ENCODE measurements around the gene HOXA3. TPM values are rescaled to one million over a fixed set of nuclear protein-coding genes. Genes with fewer than 3 reads are reported as not detected.

HOXA3 gene
- polyA plus RNA-seq, 1 of the 3 experiments (the other 2 are of a cell fraction), result 0.15 TPM

DNA sequence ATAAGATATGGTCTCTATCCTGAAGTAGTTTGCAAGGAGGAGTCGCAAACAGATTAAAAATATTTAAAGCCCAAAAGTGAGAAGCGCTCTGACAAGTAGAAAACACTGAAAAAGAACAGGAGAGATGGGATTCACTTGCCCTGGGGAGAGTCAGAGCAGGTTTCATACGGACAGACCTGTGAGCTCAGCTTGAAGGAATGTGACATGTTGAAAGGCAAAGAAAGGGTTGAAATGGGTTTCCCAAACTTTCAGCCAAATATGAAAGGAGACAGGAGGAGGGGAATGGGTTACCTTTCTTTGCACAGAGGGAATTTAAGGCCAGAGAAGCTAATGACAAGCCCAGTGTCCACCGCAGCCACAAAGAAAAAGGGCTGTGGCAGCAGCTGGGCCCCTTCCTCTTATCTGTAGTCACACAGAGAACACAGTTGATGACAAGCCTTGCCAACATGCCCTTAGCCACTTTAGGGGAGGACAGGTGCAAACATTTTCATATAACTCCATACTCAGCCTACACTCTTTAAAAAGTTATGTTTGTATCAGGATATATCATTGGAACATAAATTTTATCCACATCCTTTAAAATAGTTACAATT is 71.4 kb downstream of the HOXA3 start:
- Histone ChIP-seq H3K4me3 (ENCODE audit: low read depth in 2 of 2, low read length in 1 of 2) (no peak overlapping the region), H3K9me3 (no peaks in the 10 kb centered on the region), H3K9ac (no peak overlapping the region), H3K4me2 (no peak overlapping the region), H3K79me2 (ENCODE audit: insufficient read depth) (no peaks in the 10 kb centered on the region), H3K9me2 (0 out of 2 replicates have a peak, but pooled peaks cover 4% of the 10 kb centered on the region), H3K27me3 (ENCODE audit: insufficient read depth) (peaks cover 17% of the 10 kb centered on the region; the same call in 1 of the 2 replicates), H3K4me1 (ENCODE audit: control insufficient read depth in 1 of 2, insufficient read depth in 2 of 2, low read depth in 1 of 2, low read length in 1 of 2) (no peaks in the 10 kb centered on the region), H3K36me3 (replicated peaks in 1 of 2; ENCODE audit: control insufficient read depth in 1 of 2, insufficient read depth in 2 of 2, low read length in 1 of 2) (no peaks in the 10 kb centered on the region), H3F3A (replicated peaks; ENCODE audit: insufficient read depth) (no peaks in the 10 kb centered on the region), H3K27ac (ENCODE audit: low read depth in 2 of 2, low read length in 1 of 2) (no peak overlapping the region), H4K20me1 (ENCODE audit: insufficient read depth) (no peaks in the 10 kb centered on the region), H2AFZ (ENCODE audit: low read depth) (no peak overlapping the region)
- 12% methylated on average over 4 of the region's 4 CpGs for WGBS (ENCODE audit: low lambda C conversion rate)
- CTCF ChIA-PET, result no interaction called here
- no peak for TF ChIP-seq NFIC (IDR thresholded peaks at IDR 0.05; ENCODE audit: borderline replicate concordance)
- TF ChIP-seq TAF1 (IDR thresholded peaks at IDR 0.05; ENCODE audit: borderline replicate concordance, low read depth, low read length), result no peak
- TF ChIP-seq, protein P1, sequence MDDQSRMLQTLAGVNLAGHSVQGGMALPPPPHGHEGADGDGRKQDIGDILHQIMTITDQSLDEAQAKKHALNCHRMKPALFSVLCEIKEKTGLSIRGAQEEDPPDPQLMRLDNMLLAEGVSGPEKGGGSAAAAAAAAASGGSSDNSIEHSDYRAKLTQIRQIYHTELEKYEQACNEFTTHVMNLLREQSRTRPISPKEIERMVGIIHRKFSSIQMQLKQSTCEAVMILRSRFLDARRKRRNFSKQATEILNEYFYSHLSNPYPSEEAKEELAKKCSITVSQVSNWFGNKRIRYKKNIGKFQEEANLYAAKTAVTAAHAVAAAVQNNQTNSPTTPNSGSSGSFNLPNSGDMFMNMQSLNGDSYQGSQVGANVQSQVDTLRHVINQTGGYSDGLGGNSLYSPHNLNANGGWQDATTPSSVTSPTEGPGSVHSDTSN (IDR thresholded peaks at IDR 0.05), result no peak
- TF ChIP-seq TEAD4 (IDR thresholded peaks at IDR 0.05; ENCODE audit: borderline replicate concordance, insufficient read depth), result no peak
- no peak for TF ChIP-seq RFX5 (IDR thresholded peaks at IDR 0.05; ENCODE audit: low read length)
- TF ChIP-seq, protein P2, sequence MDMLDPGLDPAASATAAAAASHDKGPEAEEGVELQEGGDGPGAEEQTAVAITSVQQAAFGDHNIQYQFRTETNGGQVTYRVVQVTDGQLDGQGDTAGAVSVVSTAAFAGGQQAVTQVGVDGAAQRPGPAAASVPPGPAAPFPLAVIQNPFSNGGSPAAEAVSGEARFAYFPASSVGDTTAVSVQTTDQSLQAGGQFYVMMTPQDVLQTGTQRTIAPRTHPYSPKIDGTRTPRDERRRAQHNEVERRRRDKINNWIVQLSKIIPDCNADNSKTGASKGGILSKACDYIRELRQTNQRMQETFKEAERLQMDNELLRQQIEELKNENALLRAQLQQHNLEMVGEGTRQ (IDR thresholded peaks at IDR 0.05; ENCODE audit: borderline replicate concordance, low read depth, low read length), result no peak
- TF ChIP-seq NRF1 (IDR thresholded peaks at IDR 0.05; ENCODE audit: low read depth, low read length), result no peak
- TF ChIP-seq SMC3 (IDR thresholded peaks at IDR 0.05; ENCODE audit: low read depth, low read length), result no peak
- TF ChIP-seq, protein P3, sequence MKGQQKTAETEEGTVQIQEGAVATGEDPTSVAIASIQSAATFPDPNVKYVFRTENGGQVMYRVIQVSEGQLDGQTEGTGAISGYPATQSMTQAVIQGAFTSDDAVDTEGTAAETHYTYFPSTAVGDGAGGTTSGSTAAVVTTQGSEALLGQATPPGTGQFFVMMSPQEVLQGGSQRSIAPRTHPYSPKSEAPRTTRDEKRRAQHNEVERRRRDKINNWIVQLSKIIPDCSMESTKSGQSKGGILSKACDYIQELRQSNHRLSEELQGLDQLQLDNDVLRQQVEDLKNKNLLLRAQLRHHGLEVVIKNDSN (IDR thresholded peaks at IDR 0.05; ENCODE audit: borderline replicate concordance, low read depth), result no peak
- POLR2A ChIA-PET, result no interaction called here
- no peak for DNase-seq

DNA sequence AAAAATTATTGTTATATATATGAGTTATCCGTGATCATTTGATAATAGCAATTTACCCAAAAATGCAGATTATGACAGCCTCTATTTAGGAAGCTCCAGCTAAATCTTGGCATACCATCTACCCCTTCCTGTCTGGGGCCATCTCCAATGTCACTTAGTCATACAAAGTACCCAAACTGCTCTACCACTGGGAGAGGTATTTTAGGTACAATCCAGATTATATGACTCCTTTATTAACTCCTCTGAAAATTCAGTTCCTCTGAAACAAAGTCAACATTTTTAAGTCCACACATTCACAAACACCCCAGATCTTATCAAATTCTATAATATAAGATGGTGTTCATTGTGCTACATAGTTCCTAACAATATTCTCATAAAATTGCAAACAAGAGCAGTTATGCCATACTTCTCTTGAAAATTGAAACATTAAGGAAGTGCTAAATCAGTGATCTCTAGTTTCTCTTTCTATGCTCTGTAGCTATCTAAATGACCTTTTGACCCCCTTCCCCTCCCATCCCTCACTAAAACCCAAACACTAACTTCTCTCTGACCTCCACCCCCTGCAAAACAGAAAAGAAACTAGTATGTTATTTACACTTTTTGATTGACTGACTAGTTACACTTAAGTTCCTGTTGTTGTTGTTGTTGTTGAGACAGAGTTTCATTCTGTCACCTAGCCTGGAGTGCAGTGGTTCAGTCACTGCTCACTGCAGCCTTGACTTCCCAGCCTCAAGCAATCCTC is 73.0 kb downstream of the HOXA3 start:
- Histone ChIP-seq H3K9me2 (0 out of 2 replicates have a peak, but pooled peaks cover 4% of the 10 kb centered on the region), H4K20me1 (ENCODE audit: insufficient read depth) (no peaks in the 10 kb centered on the region), H3K4me3 (ENCODE audit: low read depth in 2 of 2, low read length in 1 of 2) (no peak overlapping the region), H3F3A (replicated peaks; ENCODE audit: insufficient read depth) (no peaks in the 10 kb centered on the region), H3K9ac (no peak overlapping the region), H3K79me2 (ENCODE audit: insufficient read depth) (no peaks in the 10 kb centered on the region), H3K9me3 (no peaks in the 10 kb centered on the region), H3K27ac (ENCODE audit: low read depth in 2 of 2, low read length in 1 of 2) (no peak overlapping the region), H3K4me1 (ENCODE audit: control insufficient read depth in 1 of 2, insufficient read depth in 2 of 2, low read depth in 1 of 2, low read length in 1 of 2) (no peaks in the 10 kb centered on the region), H2AFZ (ENCODE audit: low read depth) (no peak overlapping the region), H3K4me2 (no peak overlapping the region), H3K36me3 (replicated peaks in 1 of 2; ENCODE audit: control insufficient read depth in 1 of 2, insufficient read depth in 2 of 2, low read length in 1 of 2) (no peaks in the 10 kb centered on the region), H3K27me3 (ENCODE audit: insufficient read depth) (peaks cover 12% of the 10 kb centered on the region; the same call in 1 of the 2 replicates)
- ChIA-PET POLR2A (no interaction called here), CTCF (no interaction called here)
- 8% methylated on average over 1 of the region's 1 CpG for WGBS (ENCODE audit: low lambda C conversion rate)
- no peak for DNase-seq
- TF ChIP-seq SIN3A (IDR thresholded peaks at IDR 0.05; ENCODE audit: borderline replicate concordance, low read depth, low read length) (no peak), NFIC (IDR thresholded peaks at IDR 0.05; ENCODE audit: borderline replicate concordance) (no peak), FOSL2 (IDR thresholded peaks at IDR 0.05; ENCODE audit: borderline replicate concordance, low read depth) (no peak), GABPA (IDR thresholded peaks at IDR 0.05; ENCODE audit: low read depth) (no peak), RCOR1 (IDR thresholded peaks at IDR 0.05; ENCODE audit: low read length) (no peak), JUND (IDR thresholded peaks at IDR 0.05) (no peak), ELF1 (IDR thresholded peaks at IDR 0.05) (no peak), MXI1 (IDR thresholded peaks at IDR 0.05; ENCODE audit: low read depth, low read length) (no peak), RAD21 (IDR thresholded peaks at IDR 0.05; ENCODE audit: low read length) (no peak), RFX5 (IDR thresholded peaks at IDR 0.05; ENCODE audit: low read length) (no peak), NRF1 (IDR thresholded peaks at IDR 0.05; ENCODE audit: low read depth, low read length) (no peak), TAF1 (IDR thresholded peaks at IDR 0.05; ENCODE audit: borderline replicate concordance, low read depth, low read length) (no peak)
- TF ChIP-seq, protein P4, sequence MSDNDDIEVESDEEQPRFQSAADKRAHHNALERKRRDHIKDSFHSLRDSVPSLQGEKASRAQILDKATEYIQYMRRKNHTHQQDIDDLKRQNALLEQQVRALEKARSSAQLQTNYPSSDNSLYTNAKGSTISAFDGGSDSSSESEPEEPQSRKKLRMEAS (IDR thresholded peaks at IDR 0.05; ENCODE audit: low read depth), result no peak
- TF ChIP-seq, protein P1 (IDR thresholded peaks at IDR 0.05), result no peak
- TF ChIP-seq, protein P5, sequence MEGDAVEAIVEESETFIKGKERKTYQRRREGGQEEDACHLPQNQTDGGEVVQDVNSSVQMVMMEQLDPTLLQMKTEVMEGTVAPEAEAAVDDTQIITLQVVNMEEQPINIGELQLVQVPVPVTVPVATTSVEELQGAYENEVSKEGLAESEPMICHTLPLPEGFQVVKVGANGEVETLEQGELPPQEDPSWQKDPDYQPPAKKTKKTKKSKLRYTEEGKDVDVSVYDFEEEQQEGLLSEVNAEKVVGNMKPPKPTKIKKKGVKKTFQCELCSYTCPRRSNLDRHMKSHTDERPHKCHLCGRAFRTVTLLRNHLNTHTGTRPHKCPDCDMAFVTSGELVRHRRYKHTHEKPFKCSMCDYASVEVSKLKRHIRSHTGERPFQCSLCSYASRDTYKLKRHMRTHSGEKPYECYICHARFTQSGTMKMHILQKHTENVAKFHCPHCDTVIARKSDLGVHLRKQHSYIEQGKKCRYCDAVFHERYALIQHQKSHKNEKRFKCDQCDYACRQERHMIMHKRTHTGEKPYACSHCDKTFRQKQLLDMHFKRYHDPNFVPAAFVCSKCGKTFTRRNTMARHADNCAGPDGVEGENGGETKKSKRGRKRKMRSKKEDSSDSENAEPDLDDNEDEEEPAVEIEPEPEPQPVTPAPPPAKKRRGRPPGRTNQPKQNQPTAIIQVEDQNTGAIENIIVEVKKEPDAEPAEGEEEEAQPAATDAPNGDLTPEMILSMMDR (IDR thresholded peaks at IDR 0.05), result no peak
